Stimulated activated naive CD4-positive, alpha-beta T cell treated with Interleukin-2 at 50 U/mL for 16 hours (primary cell): ENCODE results near the gene MAZ.
"Not testable (repeated sequence)": the region's sequence is repeated elsewhere in the genome, so short reads cannot be mapped to it uniquely, and the experiment has no call there.

Source experiments
- DNase-seq: peaks from one replicate; lab custom pipeline; 2025; lab: John Stamatoyannopoulos, UW

The MAZ gene

GRCh38 chr16:29806099-29806579 is at the start of gene MAZ:
MAZ (plus strand) TSS chr16:29806529; CDS start chr16:29806702, 173 bp downstream.
- peak; percentile 88 for DNase-seq

- no peak for DNase-seq
Observed at GRCh38 chr16:29756654-29757053, 49.7 kb upstream of the MAZ start.

DNA sequence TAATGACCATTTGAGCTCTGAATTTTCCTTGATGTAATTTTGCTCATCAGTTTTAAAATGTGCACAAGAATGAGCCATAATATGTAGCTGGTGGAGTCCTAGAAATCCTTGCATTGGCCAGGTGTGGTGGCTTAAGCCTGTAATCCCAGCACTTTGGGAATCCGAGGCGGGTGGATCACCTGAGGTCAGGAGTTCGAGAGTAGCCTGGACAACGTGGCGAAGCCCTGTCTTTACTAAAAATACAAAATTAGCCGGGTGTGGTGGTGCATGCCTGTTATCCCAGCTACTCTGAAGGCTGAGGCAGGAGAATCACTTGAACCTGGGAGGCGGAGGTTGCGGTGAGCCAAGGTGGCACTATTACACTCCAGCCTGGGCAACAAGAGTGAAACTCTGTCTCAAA is 49.2 kb upstream of the MAZ start:
- DNase-seq, result not testable (repeated sequence)

DNA sequence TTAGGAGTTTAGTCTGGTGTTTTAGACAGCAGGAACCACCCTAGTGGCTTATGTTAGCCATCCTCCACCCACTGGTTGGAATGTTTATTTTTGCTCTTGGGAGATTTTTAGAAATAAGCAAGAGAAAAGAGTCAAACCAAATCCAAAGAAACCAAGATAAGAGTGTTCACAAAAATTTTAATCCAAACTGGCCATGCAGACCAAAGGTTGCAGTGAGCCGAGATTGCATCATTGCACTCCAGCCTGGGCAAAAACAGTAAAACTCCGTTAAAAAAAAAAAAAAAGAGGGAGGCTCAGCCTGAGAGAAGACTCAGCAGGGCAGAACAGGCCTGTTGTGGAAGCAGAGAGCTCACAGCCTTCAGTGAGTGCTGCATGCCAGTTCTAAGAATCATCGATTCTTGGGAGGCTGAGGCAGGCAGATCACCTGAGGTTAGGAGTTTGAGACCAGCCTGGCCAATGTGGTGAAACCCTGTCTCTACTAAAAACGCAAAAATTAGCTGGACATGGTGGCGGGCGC is 48.3 kb upstream of the MAZ start:
- no peak for DNase-seq

DNA sequence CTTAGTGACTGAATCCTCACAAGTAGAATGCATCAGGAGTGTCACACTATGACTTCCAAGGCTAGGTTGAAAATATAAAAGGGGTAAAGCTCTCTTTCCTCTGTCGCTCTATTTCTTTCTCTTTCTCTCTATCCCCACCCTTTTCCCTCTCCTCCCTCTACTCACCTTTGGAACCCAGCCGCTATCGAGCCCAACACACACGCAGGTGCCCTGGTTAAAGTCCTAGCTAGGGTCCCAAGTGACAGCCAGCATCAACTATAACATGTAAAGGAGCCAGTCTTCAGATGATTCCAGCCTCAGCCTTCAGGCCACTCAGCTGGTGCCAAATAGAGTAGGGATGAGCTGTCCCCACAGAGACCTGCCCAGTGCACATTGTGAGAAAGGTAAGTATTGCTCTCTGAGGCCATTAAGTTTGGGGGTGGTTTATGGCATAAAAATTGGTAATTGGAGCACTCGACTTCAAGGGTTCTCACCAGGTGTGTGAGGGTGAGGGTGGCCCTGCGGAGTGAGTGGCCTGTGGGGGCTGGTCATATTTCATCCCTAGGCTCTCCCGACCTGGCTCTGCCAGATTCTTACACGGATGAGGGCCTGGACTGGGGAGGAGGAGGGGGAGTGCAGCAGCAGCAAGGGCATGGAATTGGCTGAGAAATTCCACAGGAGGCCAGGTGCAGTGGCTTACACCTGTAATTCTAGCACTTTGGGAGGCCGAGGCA is 45.6 kb upstream of the MAZ start:
- DNase-seq, result no peak

GRCh38 chr16:29761280-29761651 is 45.1 kb upstream of the MAZ start:
- not testable (repeated sequence) for DNase-seq

DNA sequence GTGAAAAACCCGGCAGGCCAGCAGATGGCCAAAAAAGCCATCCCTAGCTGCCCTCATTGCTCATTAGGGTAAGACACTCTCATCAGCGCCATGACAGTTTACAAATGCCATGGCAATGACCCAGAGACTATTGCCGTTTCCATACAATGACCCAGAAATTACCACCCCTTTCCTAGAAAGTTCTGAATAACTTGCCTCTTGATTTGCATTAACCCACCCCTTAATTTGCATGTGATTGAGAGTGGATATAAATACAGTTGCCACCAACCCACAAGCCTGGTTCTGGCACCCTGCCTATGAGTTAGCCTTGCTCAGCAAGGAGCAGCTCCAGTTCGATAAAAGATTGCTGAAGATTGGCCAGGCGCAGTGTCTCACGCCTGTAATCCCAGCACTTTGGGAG is 44.4 kb upstream of the MAZ start:
- DNase-seq, result no peak

DNA sequence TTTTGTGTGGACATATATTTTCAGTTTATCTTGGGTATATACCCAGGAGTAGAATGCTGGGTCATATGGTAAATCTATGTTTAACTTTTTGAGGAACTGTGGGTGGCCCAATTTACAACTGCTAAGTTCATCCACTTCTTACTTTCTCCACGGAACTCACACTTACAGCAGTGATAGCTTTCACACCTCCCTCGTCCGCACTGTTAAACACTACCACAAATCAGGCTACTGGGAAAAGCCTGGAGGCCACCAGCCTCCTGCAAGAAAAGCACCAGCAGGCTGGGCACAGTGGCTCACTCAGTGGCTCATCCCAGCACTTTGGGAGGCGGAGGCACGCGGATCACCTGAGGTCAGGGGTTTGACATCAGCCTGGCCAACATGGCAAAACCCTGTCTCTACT is 43.0 kb upstream of the MAZ start:
- no peak for DNase-seq

GRCh38 chr16:29765167-29766032 is 40.9 kb upstream of the MAZ start:
- no peak for DNase-seq

- no peak for DNase-seq
Observed at GRCh38 chr16:29766571-29766970, 39.8 kb upstream of the MAZ start.

GRCh38 chr16:29767062-29767461 is 39.3 kb upstream of the MAZ start:
- DNase-seq, result no peak

DNA sequence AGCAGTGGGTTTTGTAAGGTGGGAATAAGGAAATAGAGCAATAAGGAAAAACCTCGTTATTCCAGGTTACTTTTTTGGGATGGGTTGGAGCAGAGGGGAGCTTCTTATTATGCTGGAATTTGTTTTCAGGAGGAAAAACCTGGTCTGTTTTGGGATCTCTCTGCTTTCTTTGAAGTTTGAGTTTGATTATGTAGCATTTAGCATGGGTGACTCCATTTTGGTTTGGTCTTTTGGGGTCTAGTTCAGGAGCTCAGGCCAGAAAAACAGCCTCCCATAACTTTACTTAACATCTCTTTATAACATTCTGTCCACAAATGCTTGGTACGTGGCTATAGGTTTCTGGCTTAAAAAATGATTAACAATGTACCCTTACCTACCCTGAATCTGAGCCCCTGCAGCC is 36.8 kb upstream of the MAZ start:
- no peak for DNase-seq

GRCh38 chr16:29770250-29770929 is 35.9 kb upstream of the MAZ start:
- DNase-seq, result no peak

DNA sequence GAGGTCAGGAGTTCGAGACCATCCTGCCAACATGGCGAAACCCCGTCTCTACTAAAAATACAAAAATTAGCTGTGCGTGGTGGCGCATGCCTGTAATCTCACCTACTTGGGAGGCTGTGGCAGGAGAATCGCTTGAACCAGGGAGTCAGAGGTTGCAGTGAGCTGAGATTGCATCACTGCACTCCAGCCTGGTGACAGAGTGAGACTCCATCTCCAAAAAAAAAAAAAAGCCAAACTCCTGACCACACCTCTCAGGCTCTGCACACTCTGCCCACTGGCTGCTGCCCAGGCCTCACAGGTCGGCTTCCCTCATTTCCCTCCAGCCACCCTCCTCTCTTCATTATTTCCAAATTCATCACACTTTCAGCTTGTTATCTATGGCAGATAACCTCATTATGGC is 34.0 kb upstream of the MAZ start:
- not testable (repeated sequence) for DNase-seq

DNA sequence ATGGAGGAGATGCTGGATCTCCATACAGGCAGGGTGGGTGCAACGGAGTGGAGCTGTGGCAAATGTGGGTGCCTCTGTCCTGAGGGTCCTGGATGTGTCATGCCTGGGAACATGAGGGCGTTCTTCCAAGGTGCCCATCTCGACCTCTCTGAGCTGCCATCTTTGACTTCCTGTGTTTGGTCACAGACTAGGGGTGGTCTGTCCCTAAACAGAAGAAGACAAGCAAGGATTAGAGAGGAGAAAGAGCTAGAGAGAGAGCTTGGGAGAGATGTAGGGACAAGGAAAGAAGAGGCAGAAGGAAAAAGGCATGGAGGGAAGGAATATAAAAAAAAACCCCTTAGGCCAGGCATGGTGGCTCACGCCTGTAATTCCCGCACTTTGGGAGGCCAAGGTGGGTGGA is 31.6 kb upstream of the MAZ start:
- DNase-seq, result no peak

DNA sequence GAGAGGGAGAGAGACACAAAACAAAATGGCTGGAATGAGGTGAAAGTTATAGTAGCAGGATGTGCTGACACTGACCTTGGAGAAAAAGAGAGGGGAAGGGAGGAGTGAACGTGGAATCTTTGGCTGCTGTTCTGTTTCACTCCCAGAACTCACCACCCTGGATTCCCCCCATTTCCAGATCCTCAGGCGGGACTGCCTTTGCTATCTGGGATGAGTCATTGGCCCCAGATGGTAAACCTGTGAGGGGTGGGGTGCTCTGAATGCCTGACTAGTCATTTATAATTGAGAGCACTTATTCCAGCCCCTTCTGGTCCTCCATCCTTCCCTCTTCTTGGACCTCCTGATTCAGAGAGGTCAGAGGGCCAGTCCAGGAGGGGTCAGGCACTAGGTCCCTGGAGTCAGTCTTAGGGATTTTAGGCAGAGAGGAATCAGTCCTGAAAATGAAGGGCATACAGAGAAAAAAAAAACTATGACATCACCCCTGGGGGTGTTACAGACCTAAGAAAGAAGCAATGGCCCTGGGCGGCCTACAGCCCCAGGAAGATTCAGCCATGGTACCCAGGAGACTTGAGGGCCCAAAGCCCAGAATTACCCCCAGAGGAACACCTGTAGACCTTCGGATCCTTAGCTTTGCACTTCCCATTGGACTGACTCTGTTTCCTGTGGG is 30.5 kb upstream of the MAZ start:
- no peak for DNase-seq

DNA sequence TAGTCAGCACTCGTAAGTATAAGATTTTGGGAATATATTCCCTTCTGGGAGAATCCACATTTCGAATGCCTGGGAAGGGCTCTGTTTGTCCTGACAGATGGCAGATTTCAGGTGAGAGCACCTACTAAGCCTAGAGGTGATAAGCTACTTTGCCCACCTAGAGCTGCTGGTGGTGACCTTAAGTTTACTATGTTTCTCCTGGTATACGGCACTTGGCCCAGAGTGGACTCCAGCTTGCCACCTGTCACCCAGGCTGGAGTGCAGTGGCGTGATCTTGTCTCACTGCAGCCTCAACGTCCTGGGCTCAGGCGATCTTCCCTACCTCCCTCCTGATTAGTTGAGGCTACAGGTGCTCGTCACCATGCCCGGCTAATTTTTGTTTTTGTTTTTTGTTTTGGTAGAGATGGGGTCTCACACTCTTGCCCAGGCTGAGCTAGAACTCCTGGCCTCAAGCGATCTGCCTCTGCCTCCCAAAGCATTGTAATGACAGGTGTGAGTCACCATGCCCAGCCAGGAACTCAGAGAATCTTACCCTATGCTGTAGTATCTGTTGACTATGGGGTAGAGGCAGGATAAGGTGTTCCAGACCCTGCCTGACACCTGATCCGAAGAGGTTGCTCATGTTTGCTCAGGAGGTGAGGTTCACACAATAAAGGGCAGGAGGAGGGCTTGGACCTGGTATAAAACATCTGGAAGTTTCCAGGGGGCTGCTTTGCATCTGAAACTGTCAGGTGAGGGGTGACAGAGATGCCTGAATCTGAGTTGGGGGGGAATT is 28.6 kb upstream of the MAZ start, which contains the start of gene ZG16:
Gene ZG16, plus strand, starts transcription at position 681 of the 775 bp plus-strand sequence. CDS start 1,011 bp downstream, outside the sequence.
- no peak for DNase-seq

DNA sequence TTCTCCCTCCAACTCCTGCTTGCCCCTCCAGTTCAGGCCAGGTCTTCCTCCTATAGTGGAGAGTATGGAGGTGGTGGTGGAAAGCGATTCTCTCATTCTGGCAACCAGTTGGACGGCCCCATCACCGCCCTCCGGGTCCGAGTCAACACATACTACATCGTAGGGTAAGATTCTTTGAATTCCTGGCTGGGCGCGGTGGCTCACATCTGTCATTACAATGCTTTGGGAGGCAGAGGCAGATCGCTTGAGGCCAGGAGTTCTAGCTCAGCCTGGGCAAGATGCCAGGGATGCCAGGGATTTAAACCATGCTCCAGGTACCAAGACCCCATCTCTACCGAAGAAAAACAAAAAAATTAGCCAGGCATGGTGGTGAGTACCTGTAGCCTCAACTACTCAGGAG is 26.9 kb upstream of the MAZ start:
- DNase-seq, result no peak

- not testable (repeated sequence) for DNase-seq
Observed at GRCh38 chr16:29783094-29783953, 23.0 kb upstream of the MAZ start.

GRCh38 chr16:29784157-29784556 is 22.2 kb upstream of the MAZ start:
- DNase-seq, result peak; percentile 41
